ENCODE measurements around the gene CFAP97D2.
"Not testable (repeated sequence)": the region's sequence is repeated elsewhere in the genome, so short reads cannot be mapped to it uniquely, and the experiment has no call there.

CFAP97D2 gene

DNA sequence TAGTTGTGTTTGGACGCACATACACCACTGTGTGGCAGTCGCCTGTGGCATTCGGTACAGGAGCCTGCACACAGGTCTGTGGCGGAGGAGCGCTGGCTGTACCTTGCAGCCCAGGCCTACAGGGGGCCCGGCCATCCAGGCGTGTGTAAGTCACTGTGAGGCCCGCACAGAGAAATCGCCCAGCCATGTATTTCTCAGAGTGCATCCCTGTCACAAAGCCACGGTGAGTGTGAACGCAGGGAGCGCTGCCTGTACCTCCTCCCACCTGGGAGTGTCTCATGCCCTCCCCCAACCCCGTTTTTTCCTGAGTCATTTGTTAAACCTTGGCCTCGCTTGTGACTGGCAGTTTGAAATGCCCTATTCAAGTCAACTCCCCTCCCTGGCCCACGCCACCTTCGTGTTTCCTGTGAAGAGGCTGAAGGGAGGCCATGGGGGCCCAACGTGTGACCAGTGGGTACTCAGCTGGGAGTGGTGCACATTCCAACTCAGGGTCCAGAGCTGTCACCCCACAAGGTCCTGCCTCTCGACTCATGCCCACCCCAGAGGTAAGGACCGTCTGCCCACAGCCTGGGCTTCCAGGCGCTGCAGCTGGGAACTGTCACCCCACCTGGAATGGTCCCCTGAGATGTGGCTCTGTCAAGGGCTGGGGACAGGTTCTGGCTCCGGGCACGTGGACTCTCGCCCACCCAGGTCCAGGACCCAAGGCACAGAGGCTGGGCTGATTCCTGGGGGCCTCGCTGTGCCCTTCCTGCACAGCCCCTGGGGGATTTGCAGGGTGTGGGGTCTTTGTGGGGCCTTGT is 35.1 kb upstream of the CFAP97D2 start:
- no peak for DNase-seq

DNA sequence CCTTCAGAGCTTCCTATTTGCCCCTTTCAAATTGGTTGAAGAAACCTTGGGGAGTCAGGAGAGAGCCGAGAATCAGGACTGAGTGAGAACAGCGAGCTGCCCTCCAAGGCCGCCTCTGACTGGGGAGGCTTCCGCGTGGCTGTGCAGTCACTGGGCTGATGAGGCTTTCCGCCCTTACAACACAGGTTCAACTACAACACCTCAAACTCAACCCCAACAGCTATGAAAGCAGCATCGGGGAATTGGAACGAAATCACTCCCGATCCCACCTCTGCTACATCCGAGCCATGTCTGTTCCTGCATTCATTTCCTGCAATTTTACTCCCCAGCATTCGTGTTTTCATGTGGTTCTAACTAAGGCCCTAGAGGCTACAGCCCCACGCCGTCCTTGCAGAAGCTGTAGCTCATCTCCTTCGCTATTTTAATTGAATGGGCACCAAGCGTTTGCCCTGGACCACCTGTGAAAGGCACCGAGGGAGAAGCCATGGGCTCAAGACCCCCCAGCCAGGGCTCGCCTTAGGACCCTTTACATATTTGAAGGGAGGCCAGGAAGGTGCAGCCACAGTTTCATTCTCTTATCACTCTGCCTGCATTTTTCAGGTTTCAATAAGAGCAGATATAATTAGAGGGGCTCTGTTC is 34.3 kb upstream of the CFAP97D2 start:
- DNase-seq = no peak

DNA sequence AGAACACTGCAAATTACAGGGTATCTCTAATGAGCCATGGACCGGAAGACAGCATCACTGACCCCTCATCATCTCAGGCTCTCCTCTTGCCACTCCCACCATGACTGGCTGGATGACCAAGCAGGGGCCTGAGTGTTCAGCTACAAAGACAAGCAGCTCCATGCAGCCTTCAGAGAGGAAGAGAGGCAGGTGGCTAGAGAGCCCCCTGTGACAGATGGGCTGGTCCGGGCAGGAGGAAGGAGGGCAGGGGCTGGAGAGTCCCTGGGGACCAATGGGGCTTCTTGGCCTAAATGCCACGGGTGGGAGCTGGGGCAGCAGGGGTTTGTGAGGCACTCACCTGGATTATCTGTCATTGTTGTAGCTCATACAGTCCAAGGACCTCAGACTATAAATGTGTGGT is 33.8 kb upstream of the CFAP97D2 start:
- no peak for DNase-seq

- no peak for DNase-seq
Observed at GRCh38 chr13:114145722-114146121, 33.3 kb upstream of the CFAP97D2 start.

DNA sequence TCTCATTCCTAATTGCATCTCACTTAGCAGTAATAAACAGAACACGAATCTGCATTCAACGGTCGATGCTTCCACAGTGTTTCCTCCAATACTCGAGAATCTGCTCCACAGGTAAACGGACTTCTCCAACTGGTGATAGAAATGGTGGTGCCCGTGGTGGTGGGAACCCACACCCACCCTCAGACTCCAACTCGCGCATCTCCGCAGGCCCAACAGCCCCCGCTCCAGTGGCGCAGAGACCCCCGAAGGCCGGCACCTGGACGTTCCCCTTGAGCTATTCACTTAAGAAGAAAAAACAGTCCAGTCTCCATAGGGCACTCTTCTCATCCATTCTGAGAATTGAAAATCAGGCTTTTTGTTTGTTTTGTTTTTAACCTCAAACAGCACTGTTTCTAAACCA is 32.9 kb upstream of the CFAP97D2 start:
- DNase-seq = no peak

DNA sequence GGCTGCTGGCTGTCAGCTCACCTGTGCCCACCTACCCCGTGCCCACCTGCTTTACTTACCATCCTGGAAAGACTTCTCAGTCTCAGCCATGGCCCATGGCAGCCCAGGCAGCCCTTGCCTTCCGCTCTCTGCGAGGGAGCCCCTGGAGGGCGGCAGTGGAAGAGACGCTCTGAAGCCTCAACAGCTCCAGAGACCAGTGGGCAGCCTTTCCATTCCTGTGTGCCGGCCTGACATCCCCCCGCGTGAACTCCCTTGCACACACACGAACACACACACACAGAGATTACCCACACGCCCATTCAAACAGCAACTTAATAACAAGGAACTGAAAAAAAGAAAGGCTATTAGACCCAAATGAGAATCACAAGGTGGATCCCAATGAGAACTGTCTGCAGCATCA is 32.4 kb upstream of the CFAP97D2 start:
- no peak for DNase-seq

DNA sequence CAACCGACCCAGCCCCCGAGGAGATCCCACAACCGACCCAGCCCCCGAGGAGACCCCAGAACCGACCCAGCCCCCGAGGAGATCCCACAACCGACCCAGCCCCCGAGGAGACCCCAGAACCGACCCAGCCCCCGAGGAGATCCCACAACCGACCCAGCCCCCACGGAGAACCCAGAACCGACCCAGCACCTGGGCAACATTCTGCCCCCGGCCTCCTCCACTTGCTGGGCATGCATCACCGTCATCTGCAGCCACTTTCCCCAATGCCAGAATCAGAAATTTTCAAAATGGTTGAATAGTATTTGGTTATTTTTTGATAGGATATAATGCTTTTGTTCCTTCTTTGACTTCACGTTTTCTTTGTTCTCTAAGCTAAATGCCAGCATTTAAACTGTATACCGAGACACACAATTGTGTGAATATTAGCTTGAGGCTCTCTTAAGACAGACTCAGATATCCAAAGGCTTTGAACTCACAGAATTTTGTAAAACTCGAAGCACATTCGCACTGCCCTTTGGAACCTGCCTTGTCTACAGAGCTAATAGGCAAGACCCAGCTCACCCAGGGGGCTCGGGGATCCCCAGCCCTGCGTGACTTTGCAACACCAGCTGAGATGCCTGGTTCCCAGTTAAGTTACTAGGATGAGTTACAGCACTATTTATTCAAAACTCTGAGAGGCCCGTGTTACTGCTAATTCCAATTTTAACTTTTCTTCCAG is 31.1 kb upstream of the CFAP97D2 start:
- DNase-seq = no peak

DNA sequence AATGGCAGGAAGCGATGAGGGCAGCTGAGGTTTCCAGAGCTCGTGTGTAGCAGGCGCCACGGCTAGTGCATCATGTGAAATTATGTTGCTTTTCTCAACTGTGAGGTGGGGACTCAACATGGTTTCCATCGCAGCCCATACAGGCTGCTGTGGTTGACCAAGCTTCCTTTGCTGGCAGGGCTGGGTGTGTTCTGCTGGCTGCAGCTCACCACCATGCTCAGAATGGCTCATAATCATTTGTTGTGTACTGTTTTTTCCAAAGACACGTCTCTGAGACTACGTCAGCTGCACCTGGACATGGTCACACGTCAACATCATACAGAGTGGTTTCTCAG is 30.6 kb upstream of the CFAP97D2 start:
- DNase-seq = no peak

DNA sequence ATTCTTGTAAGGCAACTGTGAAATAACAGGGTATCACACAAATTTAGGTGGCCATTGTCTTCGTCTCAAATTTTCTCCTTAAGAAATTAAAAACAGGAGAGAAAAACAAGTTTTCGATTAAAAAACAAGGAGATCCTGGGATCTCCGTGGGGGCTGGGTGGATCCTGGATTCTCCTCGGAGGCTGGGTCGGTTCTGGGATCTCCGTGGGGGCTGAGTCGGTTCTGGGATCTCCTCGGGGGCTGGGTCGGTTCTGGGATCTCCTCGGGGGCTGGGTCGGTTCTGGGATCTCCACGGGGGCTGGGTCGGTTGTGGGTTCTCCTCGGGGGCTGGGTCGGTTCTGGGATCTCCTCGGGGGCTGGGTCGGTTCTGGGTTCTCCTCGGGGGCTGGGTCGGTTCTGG is 30.2 kb upstream of the CFAP97D2 start:
- DNase-seq = not testable (repeated sequence)

GRCh38 chr13:114149774-114150740 is 29.0 kb upstream of the CFAP97D2 start:
- no peak for DNase-seq

DNA sequence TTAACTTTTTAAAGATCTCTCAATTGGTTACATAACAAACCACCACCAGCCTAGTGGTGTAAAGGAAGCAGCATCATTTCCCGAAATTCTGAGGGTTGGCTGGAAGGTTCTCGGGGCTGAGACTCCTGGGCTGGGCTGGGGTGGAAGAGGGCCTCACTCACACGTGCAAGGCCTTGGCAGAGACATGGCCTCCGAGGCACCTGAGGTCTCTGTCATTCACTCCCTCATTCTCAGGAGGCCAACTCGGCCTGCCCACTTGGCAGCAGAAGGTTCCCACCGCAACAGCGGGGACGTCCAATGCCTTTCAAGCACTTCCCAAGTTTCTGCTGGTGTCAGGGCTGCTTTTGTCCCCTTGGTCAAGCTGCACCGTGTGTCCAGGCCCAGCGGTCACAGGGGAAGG is 28.0 kb upstream of the CFAP97D2 start:
- no peak for DNase-seq

DNA sequence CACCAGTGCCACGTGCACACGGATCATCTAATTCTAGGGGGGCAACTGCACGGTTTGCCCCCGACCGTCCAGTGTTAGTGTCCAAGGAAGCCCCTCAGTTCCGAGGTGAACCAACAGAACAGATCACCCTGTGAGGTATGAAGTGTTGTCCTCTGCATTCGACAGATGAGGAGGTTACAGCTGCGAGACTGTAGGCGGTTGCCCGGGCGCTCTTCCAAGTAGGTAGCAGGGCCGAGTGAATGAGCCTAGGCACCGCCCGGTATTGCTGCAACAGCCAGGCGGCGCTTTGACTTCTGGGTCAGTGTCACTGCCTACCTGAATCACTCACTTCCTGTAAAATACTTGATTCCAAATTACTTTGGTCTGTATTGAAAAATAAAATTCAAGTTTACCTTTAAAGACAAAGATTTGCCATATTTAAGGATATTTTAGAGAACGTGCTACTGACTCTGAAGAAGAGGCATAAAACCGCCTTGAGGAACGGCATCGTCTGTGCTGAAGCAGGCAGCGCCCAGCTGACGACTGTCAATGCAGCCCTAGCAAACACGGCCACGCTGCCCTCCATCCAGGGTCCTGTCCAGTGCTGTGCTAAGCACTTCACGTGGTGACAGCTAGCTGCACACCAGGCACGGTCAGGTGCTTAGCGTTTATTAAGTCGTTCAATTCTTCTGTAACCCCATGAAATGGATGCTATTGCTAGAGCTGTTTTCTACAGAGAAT is 27.3 kb upstream of the CFAP97D2 start:
- DNase-seq = no peak

DNA sequence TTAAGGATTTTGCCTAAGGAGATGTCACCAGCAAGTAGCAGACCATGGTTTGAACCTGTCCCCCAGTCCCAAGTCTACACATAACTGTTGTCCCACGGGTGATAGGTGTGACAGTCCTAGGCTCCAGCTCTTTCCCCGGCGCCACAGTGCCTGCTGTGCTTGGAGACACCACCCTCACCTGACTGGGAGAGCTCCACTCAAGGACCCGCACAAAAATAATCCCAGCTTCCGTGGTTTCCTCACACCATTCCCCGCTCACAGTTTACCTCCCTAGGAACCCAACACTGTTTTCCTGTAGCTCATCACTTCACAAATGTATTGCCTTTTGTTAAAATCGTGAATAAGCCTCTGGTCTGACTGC is 26.8 kb upstream of the CFAP97D2 start:
- no peak for DNase-seq

DNA sequence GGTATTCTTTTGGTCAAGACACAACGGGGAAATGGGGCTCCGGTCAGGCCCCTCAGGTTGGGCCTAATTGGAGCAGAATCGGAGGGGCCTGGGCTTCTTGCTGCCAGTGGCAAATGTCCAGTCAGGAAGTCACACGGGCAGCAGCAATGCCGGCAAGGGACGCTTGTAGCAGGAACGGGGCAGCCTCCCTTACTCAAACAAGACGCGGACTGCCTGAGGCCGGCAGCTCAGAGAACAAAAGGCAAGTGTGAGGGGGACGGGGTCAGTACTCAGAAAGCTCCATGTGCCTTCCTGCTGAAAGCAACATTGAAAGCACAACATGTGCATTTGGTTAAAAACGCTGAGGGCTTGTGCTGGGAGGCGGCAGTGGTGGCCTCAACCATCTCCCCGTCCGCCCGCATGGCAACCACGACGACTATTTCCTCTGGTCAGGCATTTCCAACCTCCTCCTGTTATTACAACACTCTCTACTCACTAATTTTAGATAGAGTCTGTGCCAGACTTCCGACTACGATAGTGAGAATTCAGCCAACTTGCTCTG is 26.2 kb upstream of the CFAP97D2 start:
- peak; percentile 57 for DNase-seq

- DNase-seq = no peak
Observed at GRCh38 chr13:114153485-114154080, 25.5 kb upstream of the CFAP97D2 start.

- DNase-seq = no peak
Observed at GRCh38 chr13:114154476-114154875, 24.6 kb upstream of the CFAP97D2 start.

GRCh38 chr13:114155320-114155719 is 23.7 kb upstream of the CFAP97D2 start:
- DNase-seq = no peak

DNA sequence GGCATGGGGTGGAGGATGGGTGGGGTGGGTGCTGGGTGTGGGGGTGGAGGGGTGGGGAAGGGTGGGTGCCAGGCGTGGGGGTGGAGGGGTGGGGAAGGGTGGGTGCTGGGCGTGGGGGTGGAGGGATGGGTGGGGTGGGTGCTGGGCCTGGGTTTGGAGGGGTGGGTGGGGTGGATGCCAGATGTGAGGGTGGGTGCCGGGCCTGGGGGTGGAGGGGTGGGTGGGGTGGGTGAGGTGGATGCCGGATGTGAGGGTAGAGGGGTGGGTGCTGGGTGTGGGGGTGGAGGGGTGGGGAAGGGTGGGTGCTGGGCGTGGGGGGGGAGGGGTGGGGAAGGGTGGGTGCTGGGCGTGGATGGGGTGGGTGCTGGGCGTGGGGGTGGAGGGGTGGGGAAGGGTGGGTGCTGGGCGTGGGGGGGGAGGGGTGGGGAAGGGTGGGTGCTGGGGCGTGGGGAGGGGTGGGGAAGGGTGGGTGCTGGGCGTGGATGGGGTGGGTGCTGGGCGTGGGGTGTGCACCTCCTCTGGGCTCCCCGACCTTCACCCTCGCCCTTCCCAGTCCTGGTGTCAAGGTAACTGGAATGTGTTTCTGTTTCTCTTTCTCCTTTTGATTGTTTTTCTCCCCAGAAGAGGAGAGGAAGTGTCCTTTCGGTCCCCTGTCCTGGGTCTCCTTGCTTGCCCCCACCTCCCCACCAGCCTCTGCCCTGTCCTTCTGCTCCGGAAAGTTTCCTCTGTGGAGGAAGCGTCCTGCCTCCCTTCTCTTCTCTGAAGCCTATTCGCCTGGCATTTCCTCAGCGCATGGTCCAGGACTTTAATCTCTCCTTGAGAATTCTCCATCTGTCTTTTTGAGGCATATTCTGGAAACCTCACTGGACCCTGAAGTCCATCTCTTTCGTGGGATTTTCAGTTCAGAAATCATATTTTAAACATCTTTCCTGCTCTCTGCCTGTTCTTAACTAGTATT is 22.9 kb upstream of the CFAP97D2 start:
- no peak for DNase-seq

DNA sequence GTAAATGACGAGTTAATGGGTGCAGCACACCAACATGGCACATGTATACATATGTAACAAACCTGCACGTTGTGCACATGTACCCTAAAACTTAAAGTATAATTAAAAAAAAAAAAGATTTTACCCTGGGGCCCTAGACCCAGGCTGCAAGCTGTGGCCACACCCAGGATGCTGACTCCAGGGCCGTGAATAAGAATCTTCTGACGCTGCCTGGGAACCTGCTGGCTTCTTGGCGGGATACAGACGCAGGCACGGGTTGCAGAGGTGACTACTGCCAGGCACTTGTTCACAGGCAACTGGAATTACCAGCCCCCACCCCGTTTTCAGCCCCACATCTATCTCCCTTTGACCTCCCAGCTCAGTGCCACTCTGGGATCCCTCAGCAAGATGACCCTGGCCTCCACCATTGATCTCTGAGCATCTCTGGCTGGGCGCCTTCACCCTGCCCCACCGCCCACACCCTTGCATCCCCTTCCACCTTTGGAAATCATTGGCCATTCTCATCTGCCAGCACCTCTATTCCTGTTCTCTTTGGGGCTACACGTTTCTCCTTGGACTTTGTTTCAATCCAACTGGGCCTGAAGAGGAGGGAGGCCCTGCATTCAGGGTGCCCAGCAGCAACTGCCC is 21.1 kb upstream of the CFAP97D2 start:
- DNase-seq = no peak
